ENCODE results near the gene SCARF2. TPM values are rescaled to one million over a fixed set of nuclear protein-coding genes. Genes with fewer than 3 reads are reported as not detected.
"Not testable (repeated sequence)": the region's sequence is repeated elsewhere in the genome, so short reads cannot be mapped to it uniquely, and the experiment has no call there.

Gene SCARF2
- total RNA-seq, 1 experiment from 2014 or later: 10.8 TPM

- Histone ChIP-seq H3K18ac (ENCODE audit: insufficient read length, low read depth, low read length) (no peak overlapping the region), H2BK5ac (ENCODE audit: insufficient read length, low read length) (no peak overlapping the region), H2BK120ac (ENCODE audit: low read depth, low read length, poor library complexity, severe bottlenecking) (no peak overlapping the region), H3K4ac (ENCODE audit: low read depth, low read length) (no peak overlapping the region), H3K4me1 (ENCODE audit: insufficient read depth, low read length) (no peaks in the 10 kb centered on the region), H3K56ac (ENCODE audit: insufficient read length, low read depth, low read length) (no peak overlapping the region), H3K14ac (ENCODE audit: insufficient read depth, low read length) (no peak overlapping the region), H4K5ac (ENCODE audit: insufficient read length, low read depth, low read length) (no peak overlapping the region), H2BK15ac (ENCODE audit: low read depth, low read length) (no peak overlapping the region), H2BK12ac (ENCODE audit: insufficient read length, low read depth, low read length) (no peak overlapping the region), H3K79me1 (ENCODE audit: insufficient read depth, low read depth, low read length, poor library complexity, severe bottlenecking) (no peaks in the 10 kb centered on the region), H3K27ac (ENCODE audit: insufficient read length, low read depth, low read length) (no peak overlapping the region), H4K8ac (replicated peaks; ENCODE audit: insufficient read length, low read depth, low read length) (no peak overlapping the region), H3K23ac (ENCODE audit: insufficient read length, low read depth, low read length) (no peak overlapping the region), H3K9ac (ENCODE audit: extremely low read depth, insufficient read length, low read length) (no peak overlapping the region), H4K20me1 (ENCODE audit: control insufficient read depth, insufficient read depth, insufficient read length) (no peaks in the 10 kb centered on the region), H2BK20ac (ENCODE audit: low read depth, low read length, poor library complexity, severe bottlenecking) (no peak overlapping the region), H3K23me2 (ENCODE audit: insufficient read length, low read depth, low read length, poor library complexity, severe bottlenecking) (no peaks in the 10 kb centered on the region), H3K27me3 (ENCODE audit: insufficient read depth, low read length) (no peaks in the 10 kb centered on the region), H4K91ac (ENCODE audit: insufficient read length, low read depth, low read length) (no peak overlapping the region), H2AFZ (ENCODE audit: low read length) (no peak overlapping the region), H3K9me3 (ENCODE audit: control insufficient read depth, low read depth, low read length) (no peaks in the 10 kb centered on the region), H2AK5ac (ENCODE audit: insufficient read length, low read length) (no peak overlapping the region), H3K79me2 (ENCODE audit: insufficient read depth, low read length) (no peaks in the 10 kb centered on the region), H3K4me2 (ENCODE audit: insufficient read depth, insufficient read length, low read length) (no peak overlapping the region), H3T11ph (ENCODE audit: low read length) (no peak overlapping the region)
- no peak for TF ChIP-seq CTCF (conservative IDR thresholded peaks at IDR 0.05)
- Mint-ChIP-seq H3K4me1 (no peaks in the 10 kb centered on the region), H3K9me3 (no peaks in the 10 kb centered on the region), H3K27ac (no peak overlapping the region; a peak in 1 of 7 replicates), H3K27me3 (ENCODE audit: low read depth) (no peaks in the 10 kb centered on the region), H3K36me3 (ENCODE audit: insufficient read depth in 1 of 3, low read depth in 3 of 3) (peaks cover 3 to 15% (median 10%) of the 10 kb centered on the region in 3 experiments; a peak in 5 of 7 replicates), H3K4me3 (no peak overlapping the region)
- WGBS (ENCODE audit: extremely low coverage, insufficient read length, low lambda C conversion rate): no CpG with 5 or more reads among the region's 9 CpGs
- DNase-seq: no peak
Measured at GRCh38 chr22:20471126-20471833, 33.7 kb upstream of the SCARF2 start.

GRCh38 chr22:20470525-20470924 is 32.9 kb upstream of the SCARF2 start:
- H4K5ac ChIP-seq (ENCODE audit: insufficient read length, low read depth, low read length); H2BK20ac ChIP-seq (ENCODE audit: low read depth, low read length, poor library complexity, severe bottlenecking); H3K27ac ChIP-seq (ENCODE audit: insufficient read length, low read depth, low read length); H3K4me1 Mint-ChIP-seq; H3K23ac ChIP-seq (ENCODE audit: insufficient read length, low read depth, low read length); H3K56ac ChIP-seq (ENCODE audit: insufficient read length, low read depth, low read length); H3K18ac ChIP-seq (ENCODE audit: insufficient read length, low read depth, low read length); H4K20me1 ChIP-seq (ENCODE audit: control insufficient read depth, insufficient read depth, insufficient read length); H3K9me3 ChIP-seq (ENCODE audit: control insufficient read depth, low read depth, low read length); H3K79me2 ChIP-seq (ENCODE audit: insufficient read depth, low read length); H3K27me3 ChIP-seq (ENCODE audit: insufficient read depth, low read length); H3K4me2 ChIP-seq (ENCODE audit: insufficient read depth, insufficient read length, low read length); H2BK12ac ChIP-seq (ENCODE audit: insufficient read length, low read depth, low read length); H3K4ac ChIP-seq (ENCODE audit: low read depth, low read length); H3T11ph ChIP-seq (ENCODE audit: low read length); H4K91ac ChIP-seq (ENCODE audit: insufficient read length, low read depth, low read length); H2BK15ac ChIP-seq (ENCODE audit: low read depth, low read length); H2BK120ac ChIP-seq (ENCODE audit: low read depth, low read length, poor library complexity, severe bottlenecking); H3K27me3 Mint-ChIP-seq (ENCODE audit: low read depth); H4K8ac ChIP-seq (replicated peaks; ENCODE audit: insufficient read length, low read depth, low read length); H2AK5ac ChIP-seq (ENCODE audit: insufficient read length, low read length); DNase-seq; H3K27ac Mint-ChIP-seq; H3K79me1 ChIP-seq (ENCODE audit: insufficient read depth, low read depth, low read length, poor library complexity, severe bottlenecking); H3K4me3 Mint-ChIP-seq; H2AFZ ChIP-seq (ENCODE audit: low read length); H3K14ac ChIP-seq (ENCODE audit: insufficient read depth, low read length); H3K9me3 Mint-ChIP-seq; H3K9ac ChIP-seq (ENCODE audit: extremely low read depth, insufficient read length, low read length); H3K4me1 ChIP-seq (ENCODE audit: insufficient read depth, low read length); H2BK5ac ChIP-seq (ENCODE audit: insufficient read length, low read length); H3K23me2 ChIP-seq (ENCODE audit: insufficient read length, low read depth, low read length, poor library complexity, severe bottlenecking): not testable (repeated sequence)
- no CpG with 5 or more reads among the region's 2 CpGs for WGBS (ENCODE audit: extremely low coverage, insufficient read length, low lambda C conversion rate)
- peaks cover 3 to 15% (median 10%) of the 10 kb centered on the region in 3 experiments; a peak in 5 of 7 replicates for H3K36me3 Mint-ChIP-seq (ENCODE audit: insufficient read depth in 1 of 3, low read depth in 3 of 3)
